ENCODE measurements around the gene MAB21L3. TPM values are rescaled to one million over a fixed set of nuclear protein-coding genes. Genes with fewer than 3 reads are reported as not detected.

MAB21L3 gene
- total and polyA plus RNA-seq, 2 donors (not counting 3 experiments of a cell fraction or from before 2014, with no cell fraction given) = not detected

GRCh38 chr1:116176306-116176789, 65.1 kb downstream of the MAB21L3 start:
- FAIRE-seq (no peak), DNase-seq (ENCODE audit: low read depth, low spot score) (no peak)
- Histone ChIP-seq H3K4me2 (ENCODE audit: insufficient read depth, low read length) (no peak overlapping the region), H3K27me3 (ENCODE audit: control insufficient read depth in 2 of 2, insufficient read depth in 2 of 2, low read length in 2 of 2) (peaks cover 3 to 13% of the 10 kb centered on the region in 2 experiments), H3K27ac (ENCODE audit: insufficient read depth, low read depth, low read length) (no peak overlapping the region), H3K9ac (replicated peaks; ENCODE audit: extremely low read depth, insufficient read depth, low read length) (no peak overlapping the region), H3K36me3 (ENCODE audit: control insufficient read depth in 2 of 2, extremely low read depth in 1 of 2, insufficient read depth in 2 of 2, low read length in 2 of 2) (no peaks in the 10 kb centered on the region), H3K9me3 (replicated peaks; ENCODE audit: control insufficient read depth, insufficient read depth, low read length) (no peaks in the 10 kb centered on the region), H3K79me2 (ENCODE audit: control insufficient read depth, insufficient read depth, low read length) (no peaks in the 10 kb centered on the region), H2AFZ (ENCODE audit: low read depth, low read length) (no peak overlapping the region), H3K4me1 (ENCODE audit: control insufficient read depth, extremely low read depth, insufficient read depth, low read length) (no peaks in the 10 kb centered on the region), H3K4me3 (replicated peaks in 1 of 3; ENCODE audit: insufficient read depth in 1 of 3, low read depth in 1 of 3, low read length in 3 of 3) (no peak overlapping the region), H3K9me1 (replicated peaks; ENCODE audit: control insufficient read depth, extremely low read depth, insufficient read depth, low read length) (no peaks in the 10 kb centered on the region), H4K20me1 (replicated peaks; ENCODE audit: control insufficient read depth, extremely low read depth, insufficient read depth, low read length) (no peaks in the 10 kb centered on the region)
- TF ChIP-seq POLR2AphosphoS5 (IDR thresholded peaks at IDR 0.05; ENCODE audit: insufficient read depth, low read depth, low read length) (no peak), EZH2 (IDR thresholded peaks at IDR 0.05; ENCODE audit: borderline replicate concordance, low read depth, low read length, severe bottlenecking) (no peak)
- dilution Hi-C loops (cut with MboI; ENCODE audit: extremely low pct_ligation_motif_present, low sequenced_read_pairs) = no loop called here
- no TSS peak for BruUV-seq (replicated peaks)
- ChIA-PET CTCF (interaction anchor here (1.4 to 1.5 kb wide), 2 partner anchors 37 to 309 kb away, joined by 4 to 5 read pairs; no protein-coding TSS in a partner anchor), POLR2A (no interaction called here)
- intact Hi-C loops (cut with micrococcal nuclease) = no loop called here

- FAIRE-seq (no peak), DNase-seq (ENCODE audit: low read depth, low spot score) (no peak)
- Histone ChIP-seq H3K9me1 (replicated peaks; ENCODE audit: control insufficient read depth, extremely low read depth, insufficient read depth, low read length) (no peaks in the 10 kb centered on the region), H3K36me3 (ENCODE audit: control insufficient read depth in 2 of 2, extremely low read depth in 1 of 2, insufficient read depth in 2 of 2, low read length in 2 of 2) (no peaks in the 10 kb centered on the region), H3K27me3 (ENCODE audit: control insufficient read depth in 2 of 2, insufficient read depth in 2 of 2, low read length in 2 of 2) (peaks cover 1 to 13% of the 10 kb centered on the region in 2 experiments), H3K9ac (replicated peaks; ENCODE audit: extremely low read depth, insufficient read depth, low read length) (no peak overlapping the region), H3K79me2 (ENCODE audit: control insufficient read depth, insufficient read depth, low read length) (no peaks in the 10 kb centered on the region), H3K4me2 (ENCODE audit: insufficient read depth, low read length) (no peak overlapping the region), H2AFZ (ENCODE audit: low read depth, low read length) (no peak overlapping the region), H3K4me3 (replicated peaks in 1 of 3; ENCODE audit: insufficient read depth in 1 of 3, low read depth in 1 of 3, low read length in 3 of 3) (no peak overlapping the region), H4K20me1 (replicated peaks; ENCODE audit: control insufficient read depth, extremely low read depth, insufficient read depth, low read length) (no peaks in the 10 kb centered on the region), H3K4me1 (ENCODE audit: control insufficient read depth, extremely low read depth, insufficient read depth, low read length) (no peaks in the 10 kb centered on the region), H3K9me3 (replicated peaks; ENCODE audit: control insufficient read depth, insufficient read depth, low read length) (no peaks in the 10 kb centered on the region), H3K27ac (ENCODE audit: insufficient read depth, low read depth, low read length) (no peak overlapping the region)
- POLR2A ChIA-PET = no interaction called here
- no TSS peak for BruUV-seq (replicated peaks)
- dilution Hi-C loops (cut with MboI; ENCODE audit: extremely low pct_ligation_motif_present, low sequenced_read_pairs) (no loop called here), intact Hi-C loops (cut with micrococcal nuclease) (no loop called here)
- CTCF ChIA-PET = interaction anchor here (0.9 to 1.3 kb wide), 2 partner anchors 9 to 38 kb away, joined by 4 to 5 read pairs; no protein-coding TSS in a partner anchor
- TF ChIP-seq MYC (IDR thresholded peaks at IDR 0.05; ENCODE audit: low read depth, low read length) = no peak
- no peak for TF ChIP-seq POLR2AphosphoS5 (IDR thresholded peaks at IDR 0.05; ENCODE audit: insufficient read depth, low read depth, low read length)
- no peak for TF ChIP-seq CTCF (IDR thresholded peaks at IDR 0.05; ENCODE audit: extremely low read depth in 1 of 2, insufficient read depth in 1 of 2, low read depth in 1 of 2, low read length in 2 of 2)
- TF ChIP-seq GATA2 (IDR thresholded peaks at IDR 0.05; ENCODE audit: insufficient read depth, insufficient read length, low read depth, low read length) = no peak
Observed at GRCh38 chr1:116177861-116178260, 66.7 kb downstream of the MAB21L3 start.

Data from endothelial cell of umbilical vein (primary cell).